Measurements from ENCODE around the gene ABCA13. TPM values are rescaled to one million over a fixed set of nuclear protein-coding genes. Genes with fewer than 3 reads are reported as not detected.

Gene ABCA13
- total RNA-seq, 1 experiment from 2014 or later, result 1.7 TPM

DNA sequence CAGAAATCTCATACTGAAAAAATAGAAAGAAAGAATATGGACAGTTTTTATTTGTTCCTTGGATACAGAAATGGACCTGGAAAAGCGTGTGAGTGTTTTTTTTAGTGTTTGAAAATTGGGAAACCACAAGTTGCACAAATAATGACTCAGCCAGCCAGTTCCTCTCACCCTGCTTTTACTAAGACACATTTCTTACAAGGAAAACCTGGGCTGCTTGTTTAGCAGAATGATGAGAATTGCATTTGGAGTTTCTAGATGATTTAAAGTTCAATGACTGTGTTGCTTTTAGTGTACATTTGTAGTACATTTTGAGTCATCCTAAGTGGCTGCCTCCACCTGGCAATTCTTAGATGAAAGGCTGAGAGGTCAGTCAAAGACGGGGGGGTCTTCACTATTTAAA lies 218.7 kb downstream of the ABCA13 start:
- no peaks in the 10 kb centered on the region for H3K4me1 ChIP-seq (ENCODE audit: control insufficient read depth, insufficient read depth, low read length)
- ATAC-seq, result no peak
- no peaks in the 10 kb centered on the region for H3K9me3 ChIP-seq (ENCODE audit: control insufficient read depth, insufficient read depth, low read depth, low read length)
- in situ Hi-C loops (cut with HindIII; ENCODE audit: low pct_unique_long_range_greater_than_20kb, low sequenced_read_pairs) (no loop called here), intact Hi-C loops (cut with micrococcal nuclease; ENCODE audit: unreplicated experiment) (no loop called here)
- no peaks in the 10 kb centered on the region for H3K27me3 ChIP-seq (ENCODE audit: control insufficient read depth, insufficient read depth, low read length)
- no peak overlapping the region for H3K4me3 ChIP-seq (ENCODE audit: low read depth in 2 of 2, low read length in 2 of 2)
- POLR2A ChIA-PET, result no interaction called here
- BruUV-seq (replicated peaks), result no TSS peak
- CTCF ChIA-PET, result no interaction called here
- DNase-seq (ENCODE audit: low read depth, low spot score), result peak; percentile 2
- no peaks in the 10 kb centered on the region for H3K36me3 ChIP-seq (ENCODE audit: control insufficient read depth, insufficient read depth, low read length)
- no peak overlapping the region for H3K27ac ChIP-seq (ENCODE audit: low read length)
- TF ChIP-seq, protein P1, sequence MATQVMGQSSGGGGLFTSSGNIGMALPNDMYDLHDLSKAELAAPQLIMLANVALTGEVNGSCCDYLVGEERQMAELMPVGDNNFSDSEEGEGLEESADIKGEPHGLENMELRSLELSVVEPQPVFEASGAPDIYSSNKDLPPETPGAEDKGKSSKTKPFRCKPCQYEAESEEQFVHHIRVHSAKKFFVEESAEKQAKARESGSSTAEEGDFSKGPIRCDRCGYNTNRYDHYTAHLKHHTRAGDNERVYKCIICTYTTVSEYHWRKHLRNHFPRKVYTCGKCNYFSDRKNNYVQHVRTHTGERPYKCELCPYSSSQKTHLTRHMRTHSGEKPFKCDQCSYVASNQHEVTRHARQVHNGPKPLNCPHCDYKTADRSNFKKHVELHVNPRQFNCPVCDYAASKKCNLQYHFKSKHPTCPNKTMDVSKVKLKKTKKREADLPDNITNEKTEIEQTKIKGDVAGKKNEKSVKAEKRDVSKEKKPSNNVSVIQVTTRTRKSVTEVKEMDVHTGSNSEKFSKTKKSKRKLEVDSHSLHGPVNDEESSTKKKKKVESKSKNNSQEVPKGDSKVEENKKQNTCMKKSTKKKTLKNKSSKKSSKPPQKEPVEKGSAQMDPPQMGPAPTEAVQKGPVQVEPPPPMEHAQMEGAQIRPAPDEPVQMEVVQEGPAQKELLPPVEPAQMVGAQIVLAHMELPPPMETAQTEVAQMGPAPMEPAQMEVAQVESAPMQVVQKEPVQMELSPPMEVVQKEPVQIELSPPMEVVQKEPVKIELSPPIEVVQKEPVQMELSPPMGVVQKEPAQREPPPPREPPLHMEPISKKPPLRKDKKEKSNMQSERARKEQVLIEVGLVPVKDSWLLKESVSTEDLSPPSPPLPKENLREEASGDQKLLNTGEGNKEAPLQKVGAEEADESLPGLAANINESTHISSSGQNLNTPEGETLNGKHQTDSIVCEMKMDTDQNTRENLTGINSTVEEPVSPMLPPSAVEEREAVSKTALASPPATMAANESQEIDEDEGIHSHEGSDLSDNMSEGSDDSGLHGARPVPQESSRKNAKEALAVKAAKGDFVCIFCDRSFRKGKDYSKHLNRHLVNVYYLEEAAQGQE (IDR thresholded peaks at IDR 0.05; ENCODE audit: insufficient read depth in 1 of 2, low read depth in 2 of 2, low read length in 1 of 2), result no peak
- TF ChIP-seq, protein P2, sequence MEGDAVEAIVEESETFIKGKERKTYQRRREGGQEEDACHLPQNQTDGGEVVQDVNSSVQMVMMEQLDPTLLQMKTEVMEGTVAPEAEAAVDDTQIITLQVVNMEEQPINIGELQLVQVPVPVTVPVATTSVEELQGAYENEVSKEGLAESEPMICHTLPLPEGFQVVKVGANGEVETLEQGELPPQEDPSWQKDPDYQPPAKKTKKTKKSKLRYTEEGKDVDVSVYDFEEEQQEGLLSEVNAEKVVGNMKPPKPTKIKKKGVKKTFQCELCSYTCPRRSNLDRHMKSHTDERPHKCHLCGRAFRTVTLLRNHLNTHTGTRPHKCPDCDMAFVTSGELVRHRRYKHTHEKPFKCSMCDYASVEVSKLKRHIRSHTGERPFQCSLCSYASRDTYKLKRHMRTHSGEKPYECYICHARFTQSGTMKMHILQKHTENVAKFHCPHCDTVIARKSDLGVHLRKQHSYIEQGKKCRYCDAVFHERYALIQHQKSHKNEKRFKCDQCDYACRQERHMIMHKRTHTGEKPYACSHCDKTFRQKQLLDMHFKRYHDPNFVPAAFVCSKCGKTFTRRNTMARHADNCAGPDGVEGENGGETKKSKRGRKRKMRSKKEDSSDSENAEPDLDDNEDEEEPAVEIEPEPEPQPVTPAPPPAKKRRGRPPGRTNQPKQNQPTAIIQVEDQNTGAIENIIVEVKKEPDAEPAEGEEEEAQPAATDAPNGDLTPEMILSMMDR (IDR thresholded peaks at IDR 0.05), result no peak
- no peak for TF ChIP-seq POLR2AphosphoS5 (IDR thresholded peaks at IDR 0.05; ENCODE audit: low read depth, low read length)
- no peak for TF ChIP-seq TCF7L2 (IDR thresholded peaks at IDR 0.05; ENCODE audit: low read depth, low read length)
- TF ChIP-seq SIN3A (IDR thresholded peaks at IDR 0.05; ENCODE audit: borderline replicate concordance, insufficient read depth, low read depth, low read length), result no peak

DNA sequence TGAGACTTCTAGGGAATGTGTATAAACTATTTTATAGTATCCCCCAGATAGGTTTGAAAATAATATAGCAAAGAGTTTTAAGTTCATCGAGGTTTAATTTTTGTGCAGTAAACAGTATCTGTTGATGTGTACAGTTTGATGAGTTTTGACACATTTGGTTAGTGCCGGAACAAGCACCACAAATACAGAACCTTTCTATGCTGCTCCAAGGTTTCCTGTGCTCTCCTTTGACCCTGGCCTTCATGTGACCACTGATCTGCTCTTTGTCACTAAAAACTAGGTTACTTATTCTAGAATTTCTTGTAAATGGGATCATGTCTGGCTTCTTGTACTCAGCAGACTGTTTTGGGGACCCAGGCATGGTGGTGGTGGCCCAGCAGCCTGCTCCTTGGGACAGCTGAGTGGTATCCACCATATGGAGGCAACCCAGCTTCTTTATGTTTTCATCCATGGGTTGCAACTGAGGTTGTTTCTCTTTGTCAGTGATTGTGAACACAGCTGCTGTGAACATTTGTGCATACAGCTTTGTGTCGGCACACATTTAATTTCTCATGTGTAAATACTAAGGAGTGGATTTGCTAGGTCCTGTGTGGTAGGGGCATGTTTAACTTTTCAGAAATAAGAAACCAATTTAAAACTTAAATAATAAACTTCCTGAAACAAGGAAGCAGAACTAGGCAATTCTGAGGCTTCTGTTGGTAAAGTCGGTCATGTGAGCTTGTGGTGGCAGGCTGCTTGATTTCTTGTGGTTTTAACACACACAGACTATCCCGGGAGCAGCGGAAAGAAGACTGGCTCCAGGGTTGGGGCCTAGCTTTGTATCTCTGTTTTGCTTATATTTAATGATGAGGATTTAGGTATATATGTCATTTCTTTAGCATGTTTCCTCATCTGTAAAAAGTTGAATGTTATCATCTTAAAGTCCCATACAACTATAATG lies 219.4 kb downstream of the ABCA13 start:
- BruUV-seq (replicated peaks), result no TSS peak

More for the DNA sequence above, 219.4 kb downstream of the ABCA13 start:
- no peak overlapping the region for H3K27ac ChIP-seq (ENCODE audit: low read length)
- in situ Hi-C loops (cut with HindIII; ENCODE audit: low pct_unique_long_range_greater_than_20kb, low sequenced_read_pairs) (no loop called here), intact Hi-C loops (cut with micrococcal nuclease; ENCODE audit: unreplicated experiment) (no loop called here)
- POLR2A ChIA-PET, result no interaction called here
- H3K4me3 ChIP-seq (ENCODE audit: low read depth in 2 of 2, low read length in 2 of 2), result no peak overlapping the region
- DNase-seq (ENCODE audit: low read depth, low spot score) (no peak), ATAC-seq (no peak)
- no peaks in the 10 kb centered on the region for H3K9me3 ChIP-seq (ENCODE audit: control insufficient read depth, insufficient read depth, low read depth, low read length)
- CTCF ChIA-PET, result no interaction called here
- no peaks in the 10 kb centered on the region for H3K36me3 ChIP-seq (ENCODE audit: control insufficient read depth, insufficient read depth, low read length)
- TF ChIP-seq TCF7L2 (IDR thresholded peaks at IDR 0.05; ENCODE audit: low read depth, low read length) (no peak), POLR2AphosphoS5 (IDR thresholded peaks at IDR 0.05; ENCODE audit: low read depth, low read length) (no peak), SIN3A (IDR thresholded peaks at IDR 0.05; ENCODE audit: borderline replicate concordance, insufficient read depth, low read depth, low read length) (no peak)
- TF ChIP-seq, protein P1 (IDR thresholded peaks at IDR 0.05; ENCODE audit: insufficient read depth in 1 of 2, low read depth in 2 of 2, low read length in 1 of 2), result no peak
- TF ChIP-seq, protein P2 (IDR thresholded peaks at IDR 0.05), result no peak
- H3K27me3 ChIP-seq (ENCODE audit: control insufficient read depth, insufficient read depth, low read length), result no peaks in the 10 kb centered on the region
- no peaks in the 10 kb centered on the region for H3K4me1 ChIP-seq (ENCODE audit: control insufficient read depth, insufficient read depth, low read length)

All from Panc1 (cell line).